ENCODE measurements around the gene TFPT. TPM values are rescaled to one million over a fixed set of nuclear protein-coding genes. Genes with fewer than 3 reads are reported as not detected.

TFPT gene
- total RNA-seq, 2 donors from 2014 or later = 6.5 to 11.9 TPM

DNA sequence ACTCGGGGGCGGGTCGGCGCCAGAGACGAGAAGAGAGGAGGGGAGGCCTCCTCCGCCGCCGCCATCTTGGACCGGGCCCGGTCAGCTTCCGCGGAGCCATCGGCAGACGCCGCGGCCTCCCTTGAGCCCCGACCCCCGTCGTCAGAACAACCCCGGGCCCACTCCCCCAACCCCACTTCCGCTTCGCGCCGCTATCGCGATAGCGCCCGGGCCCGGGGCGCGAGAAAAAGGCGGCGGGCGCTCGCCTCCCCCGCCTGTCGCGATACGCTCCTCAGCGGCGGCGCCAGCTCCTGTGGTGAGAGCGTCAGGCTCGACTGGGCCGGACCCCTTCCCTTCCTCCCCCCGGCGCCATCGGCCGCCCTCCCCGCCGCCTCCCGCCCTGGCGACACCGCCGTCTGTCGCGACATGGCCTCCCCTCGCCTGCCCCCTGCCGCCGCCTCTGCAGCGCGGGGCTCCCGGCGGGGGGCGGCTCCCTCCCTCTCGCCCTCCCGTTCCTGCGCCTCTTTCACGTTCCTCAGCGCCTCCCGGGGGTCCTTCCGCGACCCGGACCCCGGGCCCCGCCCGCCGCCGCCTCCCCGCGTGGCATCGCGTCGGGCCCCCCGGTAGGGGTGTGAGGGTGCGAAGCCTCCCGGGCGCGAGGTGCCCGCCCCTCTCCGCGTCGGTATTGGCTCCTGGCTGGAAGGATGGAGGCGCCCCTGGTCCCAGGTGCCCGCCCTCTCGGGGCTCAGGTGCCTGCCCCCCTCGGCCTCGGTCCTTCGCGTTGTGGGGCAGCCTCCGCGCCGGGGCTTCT, 22.4 kb upstream of the TFPT start, which contains the start of gene CNOT3:
Gene CNOT3 (plus strand): TSS at position 64 of the 790 bp plus-strand sequence. CDS start 5,217 bp downstream, outside the sequence.
- H3K4me1 ChIP-seq = peaks cover 55% of the 10 kb centered on the region

DNA sequence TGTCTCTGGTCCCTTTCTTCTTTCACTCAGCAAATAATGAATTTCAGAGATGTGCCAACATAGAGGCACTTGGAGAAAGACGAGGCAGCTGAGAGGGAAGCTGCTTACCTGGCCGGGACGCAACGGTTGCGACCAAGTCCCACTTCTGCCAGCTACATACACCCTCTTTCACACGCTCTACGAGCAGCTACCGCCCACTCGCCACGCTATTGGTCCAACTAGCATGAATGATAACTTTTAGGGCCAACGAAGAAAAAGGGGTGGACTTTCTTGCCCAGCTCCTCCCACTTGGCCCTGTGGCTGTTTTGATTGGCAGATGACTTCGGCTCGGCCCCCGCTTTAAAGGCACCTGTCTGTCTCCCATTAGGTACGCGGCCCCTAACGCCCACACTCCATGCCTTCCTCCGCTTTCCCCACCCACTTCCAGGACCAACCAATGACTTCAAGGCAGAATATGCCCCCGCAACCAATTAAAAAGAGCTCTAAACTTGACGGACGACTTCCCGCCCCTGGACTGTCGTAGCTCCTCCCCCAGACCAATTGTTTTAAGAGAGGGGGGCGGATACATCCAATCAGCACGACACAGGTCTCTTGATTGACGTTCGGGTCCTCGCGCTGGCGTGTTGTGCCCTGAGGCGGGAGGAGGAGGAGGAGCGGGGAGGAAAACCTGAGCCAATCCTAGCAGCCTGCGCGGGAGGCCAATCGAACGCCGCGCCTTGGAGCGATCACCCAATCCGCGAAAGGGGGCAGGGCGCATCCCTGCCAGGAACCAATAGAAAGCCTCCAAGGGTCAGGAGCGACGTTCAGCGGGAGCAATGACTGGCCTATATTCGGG, 21.6 kb upstream of the TFPT start:
- H3K4me1 ChIP-seq = peaks cover 55% of the 10 kb centered on the region
- peak; percentile 81 to 95 (median 95) for TF ChIP-seq POLR2A (IDR thresholded peaks at IDR 0.05)
- TF ChIP-seq, protein P1, sequence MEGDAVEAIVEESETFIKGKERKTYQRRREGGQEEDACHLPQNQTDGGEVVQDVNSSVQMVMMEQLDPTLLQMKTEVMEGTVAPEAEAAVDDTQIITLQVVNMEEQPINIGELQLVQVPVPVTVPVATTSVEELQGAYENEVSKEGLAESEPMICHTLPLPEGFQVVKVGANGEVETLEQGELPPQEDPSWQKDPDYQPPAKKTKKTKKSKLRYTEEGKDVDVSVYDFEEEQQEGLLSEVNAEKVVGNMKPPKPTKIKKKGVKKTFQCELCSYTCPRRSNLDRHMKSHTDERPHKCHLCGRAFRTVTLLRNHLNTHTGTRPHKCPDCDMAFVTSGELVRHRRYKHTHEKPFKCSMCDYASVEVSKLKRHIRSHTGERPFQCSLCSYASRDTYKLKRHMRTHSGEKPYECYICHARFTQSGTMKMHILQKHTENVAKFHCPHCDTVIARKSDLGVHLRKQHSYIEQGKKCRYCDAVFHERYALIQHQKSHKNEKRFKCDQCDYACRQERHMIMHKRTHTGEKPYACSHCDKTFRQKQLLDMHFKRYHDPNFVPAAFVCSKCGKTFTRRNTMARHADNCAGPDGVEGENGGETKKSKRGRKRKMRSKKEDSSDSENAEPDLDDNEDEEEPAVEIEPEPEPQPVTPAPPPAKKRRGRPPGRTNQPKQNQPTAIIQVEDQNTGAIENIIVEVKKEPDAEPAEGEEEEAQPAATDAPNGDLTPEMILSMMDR (IDR thresholded peaks at IDR 0.05) = no peak
- 0% methylated on average over 25 to 45 of the region's 46 CpGs for WGBS, 2 donors
- H3K36me3 ChIP-seq (replicated peaks in 1 of 2; ENCODE audit: insufficient read depth in 1 of 2, low read depth in 2 of 2) = no peaks in the 10 kb centered on the region
- DNase-seq = peak; percentile 99 to 100 (median 99)
- H3K4me3 ChIP-seq = peak overlapping the region; percentile 95 to 99
- H3K27me3 ChIP-seq = no peaks in the 10 kb centered on the region
- peak overlapping the region; percentile 57 to 94 (median 90) for H3K27ac ChIP-seq
- ATAC-seq = peak; percentile 87
- H3K9me3 ChIP-seq = no peaks in the 10 kb centered on the region
- intact Hi-C loops (cut with DNase I) = no loop called here

More for the DNA sequence above, 22.4 kb upstream of the TFPT start, which contains the start of gene CNOT3:
- no peak for ATAC-seq
- peak within 1 kb of the TSS; percentile 95 to 99 for H3K4me3 ChIP-seq
- intact Hi-C loops (cut with DNase I) = no loop called here
- DNase-seq = peak in 2 of 4 donors; percentile 35 to 42
- no peaks in the 10 kb centered on the region for H3K27me3 ChIP-seq
- TF ChIP-seq, protein P1 (IDR thresholded peaks at IDR 0.05) = peak in 1 of 7 experiments; percentile 12
- peak; percentile 38 to 78 (median 62) for TF ChIP-seq POLR2A (IDR thresholded peaks at IDR 0.05)
- H3K9me3 ChIP-seq = no peaks in the 10 kb centered on the region
- WGBS, 2 donors = 0% methylated on average over 1 to 57 of the region's 103 CpGs
- H3K36me3 ChIP-seq (replicated peaks in 1 of 2; ENCODE audit: insufficient read depth in 1 of 2, low read depth in 2 of 2) = peaks cover 0 to 2% of the 10 kb centered on the region in 2 donors
- peak within 1 kb of the TSS; percentile 88 to 94 (median 92) for H3K27ac ChIP-seq

DNA sequence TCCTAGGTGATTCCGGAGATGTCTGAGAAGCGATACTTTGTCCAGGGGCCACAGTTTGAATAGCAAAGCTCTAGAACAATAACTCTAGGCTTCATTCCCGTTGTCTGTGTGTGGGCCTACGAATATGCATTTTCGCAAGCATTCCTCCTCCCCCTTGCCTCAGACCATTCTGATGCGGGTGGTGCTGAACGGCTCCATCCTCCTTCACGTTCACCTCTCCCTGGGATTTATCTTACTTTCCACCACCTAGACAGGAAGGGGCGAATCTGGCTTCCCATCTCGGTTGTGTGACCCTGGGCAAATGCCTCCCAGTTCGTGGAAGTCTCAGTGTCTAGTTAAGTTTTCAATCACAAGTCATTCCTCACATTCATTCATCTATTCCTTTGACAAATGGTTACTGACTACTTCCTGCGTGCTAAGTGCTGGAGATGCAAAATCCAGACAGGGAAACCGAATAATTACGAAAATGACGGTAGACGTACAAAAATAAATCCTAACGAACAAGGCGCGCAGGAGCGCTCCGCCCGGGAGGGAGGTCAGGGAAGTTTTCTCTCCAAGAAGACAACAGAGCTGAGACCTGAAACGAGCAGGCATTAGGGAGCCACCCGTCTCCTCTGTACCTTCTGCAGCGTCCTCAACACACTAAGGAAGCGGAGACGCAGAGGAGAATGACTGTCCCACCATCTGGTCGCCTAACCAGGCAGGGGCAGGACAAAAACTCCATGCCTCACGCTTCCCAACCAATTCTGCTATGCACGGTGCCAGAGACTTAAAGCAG, 20.8 kb upstream of the TFPT start:
- no peak for DNase-seq
- H3K4me1 ChIP-seq = peaks cover 50% of the 10 kb centered on the region
- peaks cover 0 to 2% of the 10 kb centered on the region in 2 donors for H3K36me3 ChIP-seq (replicated peaks in 1 of 2; ENCODE audit: insufficient read depth in 1 of 2, low read depth in 2 of 2)
- 2 to 3% methylated on average over 27 to 30 of the region's 30 CpGs for WGBS, 2 donors
- ATAC-seq = no peak
- TF ChIP-seq POLR2A (IDR thresholded peaks at IDR 0.05) = no peak
- TF ChIP-seq, protein P1 (IDR thresholded peaks at IDR 0.05) = no peak
- no peaks in the 10 kb centered on the region for H3K27me3 ChIP-seq
- H3K9me3 ChIP-seq = no peaks in the 10 kb centered on the region
- peak overlapping the region; percentile 9 to 80 (median 60) for H3K27ac ChIP-seq
- intact Hi-C loops (cut with DNase I) = no loop called here
- H3K4me3 ChIP-seq = peak overlapping the region; percentile 8 to 37

DNA sequence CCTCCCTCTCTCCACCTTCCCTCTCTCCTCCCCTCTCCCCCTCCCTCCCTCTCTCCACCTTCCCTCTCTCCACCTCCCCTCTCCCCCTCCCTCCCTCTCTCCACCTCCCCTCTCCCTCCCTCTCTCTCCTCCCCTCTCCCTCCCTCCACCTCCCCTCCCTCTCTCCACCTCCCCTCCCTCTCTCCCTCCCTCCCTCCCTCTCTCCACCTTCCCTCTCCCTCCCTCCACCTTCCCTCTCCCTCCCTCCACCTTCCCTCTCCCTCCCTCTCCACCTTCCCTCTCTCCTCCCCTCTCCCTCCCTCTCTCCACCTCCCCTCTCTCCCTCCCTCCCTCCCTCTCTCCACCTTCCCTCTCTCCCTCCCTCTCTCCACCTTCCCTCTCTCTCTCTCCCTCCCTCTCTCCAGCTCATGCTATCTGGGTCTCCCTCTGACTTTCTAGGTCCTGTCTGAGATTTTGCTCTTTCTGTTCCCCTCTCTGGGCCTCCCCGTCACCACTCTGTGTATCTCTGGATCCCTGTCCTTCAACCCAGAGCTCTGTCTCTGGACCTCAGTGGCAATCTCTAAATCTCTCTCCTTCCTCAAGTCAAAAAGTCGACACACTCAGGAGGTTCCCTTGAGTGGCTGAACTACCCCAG, 18.6 kb upstream of the TFPT start:
- H3K36me3 ChIP-seq (replicated peaks in 1 of 2; ENCODE audit: insufficient read depth in 1 of 2, low read depth in 2 of 2) = peaks cover 5 to 9% of the 10 kb centered on the region in 2 donors
- TF ChIP-seq, protein P1 (IDR thresholded peaks at IDR 0.05) = no peak
- TF ChIP-seq POLR2A (IDR thresholded peaks at IDR 0.05) = no peak
- H3K27me3 ChIP-seq = no peaks in the 10 kb centered on the region
- intact Hi-C loops (cut with DNase I) = no loop called here
- WGBS, 2 donors = 72 to 81% methylated on average over 2 of the region's 2 CpGs
- no peaks in the 10 kb centered on the region for H3K9me3 ChIP-seq
- H3K27ac ChIP-seq = no peak overlapping the region
- DNase-seq (no peak), ATAC-seq (no peak)
- H3K4me1 ChIP-seq = peaks cover 28% of the 10 kb centered on the region
- H3K4me3 ChIP-seq = no peak overlapping the region
